H1 (cell line): ENCODE data around the gene BAD. TPM values are rescaled to one million over a fixed set of nuclear protein-coding genes. Genes with fewer than 3 reads are reported as not detected.

Experiments used
- CTBP2 ChIP-seq: IDR thresholded peaks from 2 replicates; pipeline ENCODE4 v1.7.0; 2011; ENCODE audit warnings: borderline replicate concordance, mild to moderate bottlenecking, moderate library complexity, mixed read lengths, low read length; ENCODE audit not compliant: insufficient read depth, insufficient read length
- E2F6 ChIP-seq: IDR thresholded peaks from 2 replicates; pipeline ENCODE4 v1.6.1; 2012; ENCODE audit warnings: inconsistent platforms
- SP1 ChIP-seq: IDR thresholded peaks from 2 replicates; pipeline ENCODE4 v1.6.1; 2011; ENCODE audit warnings: low read depth, low read length
- TAF1 ChIP-seq: IDR thresholded peaks from 2 replicates; pipeline ENCODE4 v1.6.1; 2011; ENCODE audit warnings: mild to moderate bottlenecking, low read depth, low read length
- TCF12 ChIP-seq: IDR thresholded peaks from 2 replicates; pipeline ENCODE4 v1.6.1; 2011; ENCODE audit warnings: low read depth, mild to moderate bottlenecking, low read length
- USF2 ChIP-seq: IDR thresholded peaks from 2 replicates; pipeline ENCODE4 v1.6.1; 2011; ENCODE audit warnings: low read length, improper control_type of control experiment
- polyA plus RNA-seq, 7 experiments: library from polyadenylated mRNA; depleted of rRNA in 3 of 7; stranded (reverse) in 5 of 7; unstranded in 2 of 7; fragments of >200 nt in 5 of 7; fragments of 200-250 nt in 2 of 7; gene quantifications; 1 replicate in 5 of 7; 2 replicates in 1 of 7; 4 replicates in 1 of 7; pipeline versions ENCODE4 v1.2.1 to v1.2.3, GENCODE V29; 2011 to 2013; ENCODE audit warnings: missing spikeins in 2 of 7, mixed read lengths in 2 of 7
- total RNA-seq: library from RNA; stranded (reverse); fragmentation: NEBNext Ultra II Directional; extraction: Animal tissue kit (Norgen Biotek cat#: 25700); gene quantifications from 2 replicates; pipeline ENCODE4 v1.2.1, GENCODE V29; 2021

The BAD gene
- total and polyA plus RNA-seq, 2 of the 8 experiments (the other 6 are each of a cell fraction or from before 2014, with no cell fraction given) = 23.1 to 33.7 TPM

GRCh38 chr11:64296830-64297698 lies 12.6 kb upstream of the BAD start (continued):
- TF ChIP-seq E2F6 = peak; percentile 77
- no peak for TF ChIP-seq SP1
- no peak for TF ChIP-seq TAF1
- no peak for TF ChIP-seq USF2
- TF ChIP-seq TCF12 = no peak
- TF ChIP-seq CTBP2 = no peak
